Activated T-cell treated with anti-CD3 and anti-CD28 coated beads for 1 hour (primary cell): Measurements from ENCODE around the gene MAPK8IP1.
"Not testable (repeated sequence)": the region's sequence is repeated elsewhere in the genome, so short reads cannot be mapped to it uniquely, and the experiment has no call there.

Source experiments
- DNase-seq: peaks from one replicate; pipeline ENCODE4 v3.0.0-alpha.2; 2020; ENCODE audit warnings: low read depth

The MAPK8IP1 gene

DNA sequence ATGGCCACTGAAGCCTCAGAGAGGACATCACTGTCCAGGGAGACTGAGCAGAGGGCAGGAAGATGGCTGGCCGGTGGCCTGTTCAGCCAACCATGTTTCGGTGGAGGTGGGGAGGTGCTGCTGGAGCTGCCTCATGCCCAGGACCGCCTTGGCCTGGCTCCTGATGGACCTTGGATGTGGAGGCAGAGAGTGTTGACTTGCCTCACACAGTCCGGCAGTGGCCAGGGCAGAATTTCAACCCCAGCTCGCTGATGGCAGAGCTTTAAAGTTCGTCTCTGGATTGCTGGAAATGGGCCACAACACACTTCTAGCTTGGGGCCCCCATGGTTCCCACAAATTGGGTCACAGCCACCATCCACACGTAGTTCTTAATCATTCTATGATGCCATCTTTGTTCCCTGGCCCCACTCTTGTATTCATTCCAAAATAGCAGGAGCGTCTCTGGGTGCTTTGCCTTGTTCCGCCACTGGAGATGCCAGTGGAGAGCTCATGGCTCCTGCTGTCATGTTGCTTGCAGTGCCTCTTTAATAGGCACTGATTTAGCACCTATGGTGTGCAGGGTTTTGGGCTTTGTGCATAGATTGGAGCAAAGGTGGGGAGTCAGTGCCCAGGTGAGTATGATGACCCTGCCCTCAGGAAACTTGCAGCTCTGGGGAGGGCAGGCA lies 5.6 kb downstream of the MAPK8IP1 start:
- no peak for DNase-seq

DNA sequence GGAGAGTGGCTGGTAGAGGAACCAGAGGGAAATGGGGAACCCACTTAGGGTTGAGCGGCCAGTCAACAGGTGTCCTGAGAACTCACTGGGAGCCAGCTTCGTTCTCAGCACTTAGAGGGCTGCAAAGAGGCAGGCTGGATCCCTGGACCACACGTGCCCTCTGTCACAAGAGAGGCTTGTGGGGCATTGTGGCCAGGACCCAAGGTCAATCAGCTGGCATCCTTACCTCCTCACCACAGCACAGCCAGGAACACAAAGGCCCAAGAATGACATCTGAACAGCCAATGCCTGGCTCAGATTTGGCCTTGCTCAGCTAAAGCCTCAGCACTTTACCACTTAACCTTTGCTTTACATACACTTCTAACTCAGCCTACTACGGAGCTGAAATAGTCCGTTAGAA lies 7.4 kb downstream of the MAPK8IP1 start:
- no peak for DNase-seq

DNA sequence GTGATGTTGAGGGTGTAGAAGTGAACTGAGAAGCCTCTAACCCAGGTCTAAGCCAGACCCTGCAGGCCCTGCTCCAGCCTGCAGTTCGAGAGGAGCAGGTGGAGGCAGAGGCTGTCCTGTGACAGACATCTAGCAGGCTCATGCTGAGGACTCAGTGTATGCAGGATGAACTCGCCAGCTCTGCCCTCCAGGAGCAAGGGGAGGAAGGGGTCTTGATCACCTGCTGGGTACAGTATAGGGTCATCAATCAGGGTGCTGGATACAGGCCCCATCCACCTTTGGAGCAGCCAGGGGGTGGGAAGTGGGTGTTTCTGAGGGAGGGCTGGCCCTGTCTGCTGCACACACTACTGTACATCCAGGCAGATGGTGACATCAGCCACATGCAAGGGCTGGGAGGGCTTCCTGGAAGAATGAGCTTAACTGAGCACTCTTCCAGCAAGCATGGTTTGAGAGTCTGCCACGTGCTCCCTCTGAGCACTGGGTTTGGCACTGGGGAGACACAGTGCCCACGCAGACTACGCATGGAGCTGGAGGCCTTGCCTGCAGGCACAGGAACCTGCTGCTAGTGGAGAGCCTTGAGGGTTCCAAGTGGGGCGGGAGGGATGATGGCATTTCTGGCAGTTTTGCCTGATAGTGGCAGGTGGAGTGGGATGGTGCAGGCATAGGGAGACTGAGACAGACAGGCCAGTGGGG lies 9.2 kb downstream of the MAPK8IP1 start:
- no peak for DNase-seq

DNA sequence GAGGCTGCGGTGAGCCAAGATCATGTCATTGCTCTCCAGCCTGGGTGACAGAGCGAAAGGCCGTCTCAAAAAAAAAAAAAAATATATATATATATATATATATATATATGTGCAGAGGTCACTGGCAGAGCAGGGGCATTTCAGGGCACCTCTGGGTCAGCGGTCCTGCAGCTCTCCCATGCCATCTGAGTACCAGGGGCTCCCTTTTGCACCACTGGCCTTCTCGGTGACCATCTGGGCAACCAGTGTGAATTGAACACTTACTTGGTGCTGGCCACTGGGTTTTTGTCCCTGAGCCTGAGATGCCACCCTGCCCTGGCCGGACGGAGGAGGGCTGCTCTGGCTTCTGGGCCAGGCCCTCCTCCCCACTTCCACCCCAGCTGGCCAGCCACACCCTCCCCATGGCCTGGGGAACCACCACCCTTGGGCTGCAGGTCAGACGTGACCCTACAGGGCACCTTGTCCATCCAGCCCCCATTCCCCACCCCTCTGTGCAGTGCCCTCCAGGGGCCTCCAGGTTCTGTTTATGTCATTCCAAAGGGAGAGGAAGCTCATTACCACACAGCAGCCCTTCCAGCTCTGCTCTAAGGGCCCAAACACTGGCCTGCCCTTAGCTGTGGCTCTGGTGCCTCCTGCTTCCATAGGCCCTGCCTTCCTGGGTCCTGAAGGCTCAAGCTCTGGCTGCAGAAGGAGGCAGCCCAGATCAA lies 10.3 kb downstream of the MAPK8IP1 start:
- no peak for DNase-seq

DNA sequence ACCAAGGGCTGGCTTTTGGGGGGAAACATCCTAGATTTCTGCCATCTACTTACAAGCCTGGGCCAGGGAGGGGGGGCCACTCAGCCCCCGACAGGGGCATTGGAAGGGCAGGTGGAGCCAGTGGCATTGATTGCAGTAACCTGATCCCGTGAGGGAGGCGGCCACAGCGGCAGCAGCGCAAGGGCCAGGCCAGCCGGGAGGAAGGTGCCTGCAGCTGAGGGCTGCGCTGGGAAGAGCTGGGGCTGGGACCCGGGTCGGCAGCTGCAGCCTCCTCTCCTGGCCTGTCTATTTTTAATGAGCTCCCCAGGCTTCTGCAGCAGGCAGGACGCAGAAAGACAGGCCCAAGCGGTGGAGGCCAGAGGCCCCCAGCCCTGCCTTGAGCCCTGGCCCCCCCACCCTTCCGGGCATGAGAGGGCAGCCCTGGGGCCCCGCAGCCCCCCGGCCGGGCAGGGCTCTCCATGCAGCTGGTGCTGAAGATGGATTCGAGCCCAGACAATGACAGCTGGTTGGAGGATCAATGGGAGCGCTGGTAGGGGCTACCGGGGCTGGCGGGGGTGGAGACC lies 11.1 kb downstream of the MAPK8IP1 start:
- no peak for DNase-seq

DNA sequence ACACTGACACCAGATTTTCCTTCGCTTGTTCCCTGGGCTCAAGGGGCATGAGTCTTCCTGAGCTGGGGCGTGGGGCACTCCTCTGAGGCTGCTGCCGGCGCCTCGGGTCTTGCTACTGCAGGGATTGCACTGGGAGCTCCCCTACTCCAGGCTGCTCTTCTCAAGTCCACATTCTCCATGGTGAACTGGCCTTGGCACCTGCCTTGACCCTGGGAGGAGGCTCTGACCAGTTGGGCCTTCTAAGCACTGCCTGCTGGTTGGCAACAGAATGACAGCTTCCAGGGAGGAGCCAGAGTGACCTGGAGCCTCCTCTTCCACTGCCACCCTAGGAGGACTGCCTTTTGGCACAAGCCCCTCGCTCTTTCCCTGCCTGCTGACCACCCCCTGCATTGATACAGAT lies 12.1 kb downstream of the MAPK8IP1 start:
- no peak for DNase-seq

DNA sequence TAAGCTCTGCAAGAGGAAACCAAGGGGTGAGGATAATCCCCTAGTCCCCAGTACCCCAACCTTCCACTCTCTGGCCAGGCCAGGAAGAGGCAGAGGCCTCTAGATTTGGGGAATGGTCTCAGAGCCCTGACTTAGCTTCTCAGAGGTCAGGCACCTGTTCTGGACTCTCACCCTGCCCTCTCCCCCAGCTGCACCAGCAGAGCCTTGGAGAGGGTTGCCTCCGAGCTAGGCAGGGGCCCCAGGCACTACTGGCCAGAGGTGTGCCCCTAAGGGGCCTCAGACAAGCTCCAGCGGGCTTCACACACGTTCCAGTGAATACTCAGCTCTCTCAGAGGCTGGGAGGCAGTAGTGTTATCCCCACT lies 13.6 kb downstream of the MAPK8IP1 start:
- DNase-seq: no peak

DNA sequence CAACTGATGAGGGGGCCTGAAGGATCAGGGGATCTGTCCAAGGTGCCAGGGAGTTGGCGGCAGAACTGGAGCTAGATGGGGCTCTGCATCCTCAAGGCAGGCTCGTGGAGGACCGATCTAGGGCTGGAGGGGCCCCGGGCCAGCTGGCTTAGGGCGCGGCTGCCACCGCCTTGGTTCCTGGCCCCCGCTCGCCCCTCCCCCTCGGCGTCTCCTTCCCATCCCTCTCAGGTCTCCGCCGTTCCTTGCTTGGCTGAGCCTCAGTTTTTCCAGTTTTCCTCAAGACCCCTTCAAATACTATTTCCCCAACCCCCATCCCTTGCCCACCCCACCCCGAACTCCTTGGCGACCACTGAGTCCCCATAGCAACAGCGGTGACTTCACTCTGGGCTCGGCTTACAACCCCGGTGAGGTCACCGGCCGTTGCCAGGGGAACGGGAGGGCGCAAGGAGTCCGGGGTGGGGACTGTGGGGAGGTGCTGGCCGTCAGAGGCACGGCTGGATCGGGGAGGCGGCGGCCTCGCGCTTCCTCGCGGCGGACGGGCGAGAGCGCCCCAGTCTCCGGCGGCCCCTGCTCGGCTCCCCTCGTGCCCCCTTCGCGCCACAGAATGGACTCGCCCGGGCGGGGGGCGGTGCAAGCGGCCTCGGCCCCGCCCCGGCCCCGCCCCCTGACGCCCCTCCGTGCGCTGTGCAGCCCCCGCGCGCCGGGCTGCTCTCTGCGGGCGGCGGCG lies 14.2 kb downstream of the MAPK8IP1 start:
- DNase-seq: peak; percentile 33

DNA sequence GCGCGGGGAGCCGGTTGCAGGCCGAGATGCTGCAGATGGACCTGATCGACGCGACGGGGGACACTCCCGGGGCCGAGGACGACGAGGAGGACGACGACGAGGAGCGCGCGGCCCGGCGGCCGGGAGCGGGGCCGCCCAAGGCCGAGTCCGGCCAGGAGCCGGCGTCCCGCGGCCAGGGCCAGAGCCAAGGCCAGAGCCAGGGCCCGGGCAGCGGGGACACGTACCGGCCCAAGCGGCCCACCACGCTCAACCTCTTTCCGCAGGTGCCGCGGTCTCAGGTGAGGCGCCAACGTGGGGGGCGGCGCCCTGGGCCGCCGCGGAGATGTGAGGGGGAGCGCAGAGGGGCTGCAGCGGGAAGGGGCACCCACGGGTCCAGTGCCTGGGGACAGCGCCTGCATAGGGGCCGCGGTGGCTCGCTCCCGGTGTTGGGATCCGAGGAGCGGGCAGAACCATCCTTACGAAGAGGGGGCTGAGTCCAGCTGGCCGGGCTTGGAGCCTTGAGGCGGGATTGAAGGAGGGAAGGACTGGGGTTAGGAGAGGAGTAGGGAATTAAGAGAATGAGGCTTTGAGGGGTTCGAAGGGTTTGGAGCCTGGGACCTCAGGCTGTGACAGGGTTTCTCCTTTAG lies 14.8 kb downstream of the MAPK8IP1 start:
- DNase-seq: not testable (repeated sequence)

DNA sequence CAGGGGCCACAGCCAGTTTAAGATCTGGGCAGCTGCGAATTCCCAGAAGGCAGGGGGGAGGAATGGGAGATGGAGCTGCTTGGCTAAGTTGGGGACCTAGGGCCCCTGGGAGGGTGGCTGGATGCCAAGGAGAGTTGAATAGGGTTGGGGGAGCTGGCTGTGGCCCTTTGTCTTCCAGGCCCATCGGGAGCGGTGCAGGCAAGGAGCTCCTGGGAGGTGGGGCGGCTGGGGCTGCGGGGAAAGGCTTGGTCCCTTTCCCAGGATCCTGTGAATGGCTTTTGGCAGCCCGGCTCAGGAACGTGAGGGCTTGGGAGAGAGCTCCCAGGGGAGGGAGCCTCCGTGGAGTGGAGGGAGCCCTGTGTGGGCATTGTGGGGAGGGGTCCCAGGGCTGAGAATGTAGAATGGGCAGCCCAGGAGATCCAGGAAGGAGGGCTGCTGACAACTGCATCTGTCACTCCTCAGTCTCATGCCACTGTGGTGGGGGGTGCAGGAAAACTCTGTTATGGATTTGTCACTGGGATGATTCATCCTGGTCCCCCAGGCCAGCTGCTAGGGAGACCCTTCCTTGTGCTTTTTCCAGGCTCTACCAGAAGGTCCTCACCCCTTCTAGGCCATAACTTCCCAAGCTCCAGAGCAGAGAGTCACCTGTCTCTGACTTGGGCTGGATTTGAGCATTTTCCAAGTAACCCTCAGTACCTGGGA lies 15.6 kb downstream of the MAPK8IP1 start:
- no peak for DNase-seq

DNA sequence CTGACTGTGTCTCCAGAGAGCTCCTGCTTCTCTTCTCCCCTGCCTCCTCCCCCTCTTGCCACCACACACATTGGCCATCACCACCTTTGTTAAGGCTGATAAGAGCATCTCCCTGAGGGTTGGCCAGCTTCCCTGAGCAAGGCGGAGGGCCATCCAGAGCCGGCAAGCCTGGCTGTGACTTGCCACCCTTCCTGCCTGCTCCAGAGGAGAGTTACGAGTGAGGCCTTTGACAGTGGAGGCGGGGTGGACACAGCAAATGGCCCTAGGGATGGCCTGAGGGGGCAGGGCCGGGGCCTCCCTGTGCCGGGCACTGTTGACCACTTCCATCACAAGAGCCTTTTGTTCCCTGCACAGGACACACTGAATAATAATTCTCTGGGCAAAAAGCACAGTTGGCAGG lies 16.2 kb downstream of the MAPK8IP1 start:
- DNase-seq: no peak

DNA sequence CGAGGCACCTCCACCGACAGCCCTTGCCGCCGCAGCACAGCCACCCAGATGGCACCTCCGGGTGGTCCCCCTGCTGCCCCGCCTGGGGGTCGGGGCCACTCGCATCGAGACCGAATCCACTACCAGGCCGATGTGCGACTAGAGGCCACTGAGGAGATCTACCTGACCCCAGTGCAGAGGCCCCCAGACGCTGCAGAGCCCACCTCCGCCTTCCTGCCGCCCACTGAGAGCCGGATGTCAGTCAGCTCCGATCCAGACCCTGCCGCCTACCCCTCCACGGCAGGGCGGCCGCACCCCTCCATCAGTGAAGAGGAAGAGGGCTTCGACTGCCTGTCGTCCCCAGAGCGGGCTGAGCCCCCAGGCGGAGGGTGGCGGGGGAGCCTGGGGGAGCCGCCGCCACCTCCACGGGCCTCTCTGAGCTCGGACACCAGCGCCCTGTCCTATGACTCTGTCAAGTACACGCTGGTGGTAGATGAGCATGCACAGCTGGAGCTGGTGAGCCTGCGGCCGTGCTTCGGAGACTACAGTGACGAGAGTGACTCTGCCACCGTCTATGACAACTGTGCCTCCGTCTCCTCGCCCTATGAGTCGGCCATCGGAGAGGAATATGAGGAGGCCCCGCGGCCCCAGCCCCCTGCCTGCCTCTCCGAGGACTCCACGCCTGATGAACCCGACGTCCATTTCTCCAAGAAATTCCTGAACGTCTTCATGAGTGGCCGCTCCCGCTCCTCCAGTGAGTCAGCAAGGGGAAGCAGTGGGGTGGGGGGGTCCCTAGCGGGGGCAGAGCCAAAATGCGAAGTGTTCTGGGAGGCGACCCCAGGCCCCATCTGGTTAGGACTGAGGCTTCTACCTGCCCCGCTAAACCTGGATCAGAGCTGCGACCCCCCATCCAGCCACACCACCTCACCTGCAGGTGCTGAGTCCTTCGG lies 17.3 kb downstream of the MAPK8IP1 start:
- no peak for DNase-seq

DNA sequence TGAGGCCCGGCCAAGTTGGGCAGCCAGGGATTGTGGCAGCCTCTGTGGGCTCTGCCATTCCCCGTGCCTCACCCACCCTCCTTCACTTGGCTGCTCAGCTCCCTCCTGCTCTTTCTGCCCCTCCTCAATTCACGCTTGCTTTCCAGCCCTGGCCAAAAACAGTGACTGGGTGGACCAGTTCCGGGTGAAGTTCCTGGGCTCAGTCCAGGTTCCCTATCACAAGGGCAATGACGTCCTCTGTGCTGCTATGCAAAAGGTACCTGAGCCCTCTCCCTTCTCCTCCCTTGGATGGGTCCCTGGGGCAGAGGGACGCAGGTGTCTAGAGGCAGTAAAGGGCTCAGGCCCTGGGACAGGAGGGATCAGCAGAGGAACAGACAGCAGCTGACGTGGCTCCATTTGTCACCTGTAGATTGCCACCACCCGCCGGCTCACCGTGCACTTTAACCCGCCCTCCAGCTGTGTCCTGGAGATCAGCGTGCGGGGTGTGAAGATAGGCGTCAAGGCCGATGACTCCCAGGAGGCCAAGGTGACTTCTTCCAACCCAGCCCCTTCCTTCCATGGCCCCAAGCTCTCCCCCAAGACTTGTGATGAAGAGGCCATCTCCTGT lies 19.0 kb downstream of the MAPK8IP1 start:
- DNase-seq: no peak

DNA sequence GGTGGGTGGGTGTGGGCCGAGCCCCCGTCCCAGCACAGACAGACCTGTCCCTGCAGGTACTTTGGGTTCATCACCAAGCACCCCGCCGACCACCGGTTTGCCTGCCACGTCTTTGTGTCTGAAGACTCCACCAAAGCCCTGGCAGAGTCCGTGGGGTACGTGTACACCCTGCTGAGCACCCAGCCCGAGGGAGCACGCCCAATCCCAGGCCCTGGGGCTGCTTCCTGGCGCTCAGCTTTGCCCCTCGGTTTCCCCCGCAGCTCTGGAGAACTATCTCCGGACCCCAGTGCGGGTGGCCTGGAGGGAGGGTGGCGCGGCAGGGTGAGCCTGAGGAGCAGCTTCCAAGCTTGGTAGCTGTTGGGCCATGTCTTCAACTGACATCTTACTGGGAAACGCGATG lies 19.6 kb downstream of the MAPK8IP1 start:
- no peak for DNase-seq

DNA sequence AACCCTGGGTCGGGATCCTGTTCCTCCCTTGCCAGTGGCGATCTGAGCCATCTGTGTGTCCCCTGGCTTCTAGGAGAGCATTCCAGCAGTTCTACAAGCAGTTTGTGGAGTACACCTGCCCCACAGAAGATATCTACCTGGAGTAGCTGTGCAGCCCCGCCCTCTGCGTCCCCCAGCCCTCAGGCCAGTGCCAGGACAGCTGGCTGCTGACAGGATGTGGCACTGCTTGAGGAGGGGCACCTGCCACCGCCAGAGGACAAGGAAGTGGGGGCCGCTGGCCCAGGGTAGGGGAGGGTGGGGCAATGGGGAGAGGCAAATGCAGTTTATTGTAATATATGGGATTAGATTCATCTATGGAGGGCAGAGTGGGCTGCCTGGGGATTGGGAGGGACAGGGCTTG lies 20.1 kb downstream of the MAPK8IP1 start:
- DNase-seq: not testable (repeated sequence)

DNA sequence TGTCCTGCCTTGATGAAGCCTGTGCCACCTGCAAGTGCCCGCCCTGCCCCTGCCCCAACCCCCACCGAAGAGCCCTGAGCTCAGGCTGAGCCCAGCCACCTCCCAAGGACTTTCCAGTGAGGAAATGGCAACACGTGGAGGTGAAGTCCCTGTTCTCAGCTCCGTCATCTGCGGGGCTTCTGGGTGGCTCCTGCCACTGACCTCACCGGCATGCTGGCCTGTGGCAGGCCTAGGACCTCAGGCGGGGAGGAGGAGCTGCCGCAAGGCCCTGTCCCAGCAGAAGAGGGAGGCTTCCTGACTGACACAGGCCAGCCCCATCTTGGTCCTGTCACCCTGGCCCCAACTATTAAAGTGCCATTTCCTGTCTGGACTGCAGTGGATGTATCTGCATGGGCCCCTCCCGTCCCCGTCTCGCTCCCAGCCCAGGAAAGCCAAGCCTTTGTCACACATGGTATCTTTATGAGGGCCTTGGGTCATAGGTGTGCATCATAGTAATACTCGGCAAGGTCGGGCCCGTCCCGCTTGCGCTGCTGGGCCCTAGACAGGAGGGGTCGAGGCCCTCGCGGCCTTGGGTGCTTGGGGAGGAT lies 20.7 kb downstream of the MAPK8IP1 start:
- no peak for DNase-seq

DNA sequence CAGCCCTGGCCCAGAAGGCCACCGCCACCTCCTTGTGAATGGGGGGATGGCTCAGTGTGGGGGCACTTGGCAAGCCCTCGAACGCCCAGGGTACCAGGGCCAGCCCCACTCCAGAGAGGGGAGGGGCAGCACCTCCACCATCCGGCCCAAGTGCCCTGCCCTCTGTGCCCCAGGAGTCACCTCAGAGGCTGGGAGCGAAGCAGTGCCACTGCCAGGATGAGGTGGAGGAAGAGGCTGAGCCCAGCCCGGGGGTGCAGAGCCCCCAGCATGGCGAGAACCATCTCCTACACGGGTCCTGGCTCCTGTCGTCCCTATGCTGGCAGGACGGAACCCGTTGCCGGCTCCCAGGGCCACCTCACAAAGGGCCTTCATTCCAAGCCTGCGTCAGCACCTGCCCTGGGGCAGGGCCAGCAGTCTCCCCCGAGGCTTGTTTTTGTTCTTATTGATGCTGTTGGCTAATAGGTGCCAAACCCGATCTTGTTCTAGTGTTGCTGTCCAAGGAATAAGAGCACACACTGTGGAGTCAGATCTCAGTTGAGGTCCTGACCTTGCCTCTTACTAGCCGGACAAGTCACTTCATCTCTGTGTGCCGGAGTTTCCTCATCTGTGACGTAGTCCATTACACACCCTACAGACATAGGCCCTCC lies 21.6 kb downstream of the MAPK8IP1 start, which contains the start of gene FREY1:
TSS of gene FREY1 (minus strand) at position 307 of the 647 bp plus-strand sequence. CDS start at position 281, 26 bp downstream.
- no peak for DNase-seq

DNA sequence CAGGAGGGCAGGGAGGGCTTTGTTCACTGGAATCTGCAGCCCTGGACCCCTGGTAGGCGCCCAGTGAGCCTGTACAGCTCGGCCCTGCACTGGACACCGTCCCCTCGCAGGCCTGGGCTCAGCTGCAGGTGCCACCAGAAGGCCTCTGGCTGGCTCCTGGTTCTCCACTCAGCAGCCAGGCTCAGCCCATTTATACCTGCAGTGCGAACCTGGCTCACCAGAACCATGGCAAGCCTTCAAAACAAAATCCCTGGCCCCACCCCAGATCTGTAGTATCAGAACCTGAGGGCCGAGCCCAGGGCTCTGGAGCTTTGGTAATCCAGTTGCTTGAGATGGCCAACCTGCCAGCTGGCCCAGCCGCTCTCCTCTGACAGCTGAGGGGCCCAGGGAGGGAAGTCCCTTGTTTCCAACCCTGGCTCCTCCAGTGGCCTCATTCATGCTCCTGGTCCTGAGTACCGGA lies 22.5 kb downstream of the MAPK8IP1 start:
- DNase-seq: no peak
